Neural crest cell (in vitro differentiated cells): Measurements from ENCODE around the gene EVX2. TPM values are rescaled to one million over a fixed set of nuclear protein-coding genes. Genes with fewer than 3 reads are reported as not detected.

Experiments
- DNase-seq: peaks from one replicate; pipeline ENCODE4 v3.0.0; 2021; ENCODE audit warnings: low read depth, mixed read lengths, low spot score
- H3K27ac Mint-ChIP-seq: one replicate; pipeline ENCODE4 v1.8.0; 2021; ENCODE audit warnings: mild to moderate bottlenecking, mixed read lengths; ENCODE audit not compliant: unreplicated experiment
- H3K27me3 Mint-ChIP-seq: 2 replicates; pipeline ENCODE4 v1.8.0; 2021; ENCODE audit warnings: low read depth, mild to moderate bottlenecking, mixed read lengths
- H3K36me3 Mint-ChIP-seq: 2 replicates; pipeline ENCODE4 v1.8.0; 2021; ENCODE audit warnings: low read depth, mild to moderate bottlenecking, mixed read lengths
- H3K4me1 Mint-ChIP-seq: 2 replicates; pipeline ENCODE4 v1.8.0; 2021; ENCODE audit warnings: mixed read lengths
- H3K4me3 Mint-ChIP-seq: one replicate; pipeline ENCODE4 v1.8.0; 2021; ENCODE audit warnings: mild to moderate bottlenecking, mixed read lengths
- H3K9me3 Mint-ChIP-seq: 2 replicates; pipeline ENCODE4 v1.8.0; 2021; ENCODE audit warnings: mixed read lengths
- total RNA-seq: library from RNA; stranded (reverse); gene quantifications from 2 replicates; pipeline ENCODE4 v1.2.1, GENCODE V29; 2021
- TF ChIP-seq, protein P1 (sequence below): fragments of 200-600 bp; sonication (generic); conservative IDR thresholded peaks from 2 replicates; pipeline ENCODE4 v1.5.0; 2021; ENCODE audit warnings: antibody characterized with exemption, mild to moderate bottlenecking

EVX2 gene
- total RNA-seq, 1 donor from 2014 or later, result 0.44 TPM

DNA sequence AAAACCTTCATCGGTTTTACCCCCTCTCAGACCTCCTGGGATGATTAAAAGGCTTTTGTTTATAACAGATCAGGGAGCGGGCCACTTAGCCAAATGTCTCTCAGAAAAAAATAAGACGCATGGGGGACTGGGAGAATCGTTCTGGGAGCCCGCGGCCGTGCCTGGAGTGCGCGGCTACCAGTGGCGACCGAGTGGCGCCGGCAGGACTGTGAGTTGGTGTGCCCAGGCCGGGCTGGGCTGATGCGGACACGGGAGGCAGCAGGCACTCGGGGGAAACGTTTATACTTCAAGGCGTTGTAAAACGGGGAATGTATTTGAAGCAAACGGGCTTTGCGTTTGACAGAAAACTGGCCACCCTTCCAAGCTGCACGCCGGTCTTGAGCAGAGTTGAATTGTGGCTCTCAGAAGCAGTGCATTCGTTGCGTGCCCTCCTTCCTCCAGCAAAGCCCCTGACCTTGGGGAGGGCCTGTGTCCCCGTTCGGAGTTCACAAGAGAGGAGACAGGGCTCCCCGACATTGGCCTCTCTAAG is 28.1 kb upstream of the EVX2 start:
- Mint-ChIP-seq H3K4me3 (no peak overlapping the region), H3K27ac (no peak overlapping the region), H3K27me3 (peaks cover 95% of the 10 kb centered on the region), H3K4me1 (peaks cover 4% of the 10 kb centered on the region), H3K36me3 (peaks cover 5% of the 10 kb centered on the region), H3K9me3 (peaks cover 6% of the 10 kb centered on the region)
- TF ChIP-seq, protein P1, sequence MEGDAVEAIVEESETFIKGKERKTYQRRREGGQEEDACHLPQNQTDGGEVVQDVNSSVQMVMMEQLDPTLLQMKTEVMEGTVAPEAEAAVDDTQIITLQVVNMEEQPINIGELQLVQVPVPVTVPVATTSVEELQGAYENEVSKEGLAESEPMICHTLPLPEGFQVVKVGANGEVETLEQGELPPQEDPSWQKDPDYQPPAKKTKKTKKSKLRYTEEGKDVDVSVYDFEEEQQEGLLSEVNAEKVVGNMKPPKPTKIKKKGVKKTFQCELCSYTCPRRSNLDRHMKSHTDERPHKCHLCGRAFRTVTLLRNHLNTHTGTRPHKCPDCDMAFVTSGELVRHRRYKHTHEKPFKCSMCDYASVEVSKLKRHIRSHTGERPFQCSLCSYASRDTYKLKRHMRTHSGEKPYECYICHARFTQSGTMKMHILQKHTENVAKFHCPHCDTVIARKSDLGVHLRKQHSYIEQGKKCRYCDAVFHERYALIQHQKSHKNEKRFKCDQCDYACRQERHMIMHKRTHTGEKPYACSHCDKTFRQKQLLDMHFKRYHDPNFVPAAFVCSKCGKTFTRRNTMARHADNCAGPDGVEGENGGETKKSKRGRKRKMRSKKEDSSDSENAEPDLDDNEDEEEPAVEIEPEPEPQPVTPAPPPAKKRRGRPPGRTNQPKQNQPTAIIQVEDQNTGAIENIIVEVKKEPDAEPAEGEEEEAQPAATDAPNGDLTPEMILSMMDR, result no peak
- DNase-seq, result no peak

GRCh38 chr2:176111309-176111663 is 27.5 kb upstream of the EVX2 start:
- peak; percentile 69 for DNase-seq
- TF ChIP-seq, protein P1, result peak; percentile 72

GRCh38 chr2:176110415-176111308 is 26.9 kb upstream of the EVX2 start:
- Mint-ChIP-seq H3K4me3 (peak overlapping the region; percentile 5), H3K36me3 (peaks cover 7% of the 10 kb centered on the region), H3K27me3 (peaks cover 93% of the 10 kb centered on the region), H3K9me3 (no peaks in the 10 kb centered on the region), H3K4me1 (peaks cover 13% of the 10 kb centered on the region), H3K27ac (no peak overlapping the region)
- no peak for DNase-seq
- TF ChIP-seq, protein P1, result no peak

More at GRCh38 chr2:176111309-176111663, 27.5 kb upstream of the EVX2 start:
- Mint-ChIP-seq H3K27me3 (peaks cover 93% of the 10 kb centered on the region), H3K36me3 (peaks cover 5% of the 10 kb centered on the region), H3K27ac (no peak overlapping the region), H3K9me3 (no peaks in the 10 kb centered on the region), H3K4me1 (peaks cover 7% of the 10 kb centered on the region), H3K4me3 (peak overlapping the region; percentile 5)

DNA sequence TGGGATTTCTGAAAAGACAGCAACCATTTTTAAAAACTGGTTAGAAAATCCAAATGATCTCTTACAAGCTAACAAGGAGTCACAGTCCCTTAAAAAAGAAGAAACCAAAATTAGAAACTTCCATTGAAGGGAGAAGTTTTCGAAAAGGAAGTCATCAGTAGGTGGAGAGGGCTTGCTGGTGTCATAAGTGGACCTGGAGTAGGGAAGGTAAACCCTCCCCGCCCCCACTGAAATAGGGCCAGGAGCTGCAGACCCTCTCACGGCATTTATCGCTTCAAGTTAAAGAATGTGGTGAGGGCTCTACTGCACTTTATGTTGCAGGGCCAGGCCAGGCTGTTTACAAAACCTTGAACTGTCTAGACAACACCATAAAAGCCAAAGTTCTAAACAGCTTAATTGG is 26.2 kb upstream of the EVX2 start:
- H3K27me3 Mint-ChIP-seq, result peaks cover 93% of the 10 kb centered on the region
- no peaks in the 10 kb centered on the region for H3K9me3 Mint-ChIP-seq
- H3K27ac Mint-ChIP-seq, result no peak overlapping the region
- peaks cover 13% of the 10 kb centered on the region for H3K4me1 Mint-ChIP-seq
- peaks cover 7% of the 10 kb centered on the region for H3K36me3 Mint-ChIP-seq
- no peak for DNase-seq
- H3K4me3 Mint-ChIP-seq, result no peak overlapping the region
- TF ChIP-seq, protein P1, result no peak

- H3K27me3 Mint-ChIP-seq, result peaks cover 93% of the 10 kb centered on the region
- no peak for DNase-seq
- no peaks in the 10 kb centered on the region for H3K9me3 Mint-ChIP-seq
- peak overlapping the region; percentile 1 for H3K4me3 Mint-ChIP-seq
- TF ChIP-seq, protein P1, result no peak
- peaks cover 13% of the 10 kb centered on the region for H3K4me1 Mint-ChIP-seq
- H3K27ac Mint-ChIP-seq, result no peak overlapping the region
- H3K36me3 Mint-ChIP-seq, result peaks cover 7% of the 10 kb centered on the region
These were observed 25.6 kb upstream of the EVX2 start for GRCh38 chr2:176109192-176109901.
